KG1 (cell line): ENCODE results near the gene BRINP2.

Experiments
- DNase-seq: peaks from one replicate; lab custom pipeline; 2025; lab: John Stamatoyannopoulos, UW

BRINP2 gene

DNA sequence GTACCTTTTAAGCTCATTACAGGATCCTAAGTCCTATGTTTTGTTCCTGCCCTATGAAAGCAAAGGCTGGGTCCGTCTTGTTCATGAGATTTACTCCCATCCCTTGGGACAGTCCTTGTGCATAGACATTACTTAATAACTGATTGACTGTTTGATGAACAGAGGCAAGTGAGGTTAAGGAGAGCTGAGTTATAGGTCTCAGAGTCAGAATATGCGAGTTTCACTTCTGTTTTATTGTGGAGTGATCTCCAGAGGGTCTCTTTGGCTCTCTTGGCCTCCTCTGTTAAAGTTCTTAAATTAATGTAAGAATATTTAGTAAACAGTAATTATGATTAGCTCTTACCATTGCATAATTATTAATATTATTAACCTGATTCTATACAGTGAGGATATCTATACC, 52.6 kb downstream of the BRINP2 start:
- no peak for DNase-seq

DNA sequence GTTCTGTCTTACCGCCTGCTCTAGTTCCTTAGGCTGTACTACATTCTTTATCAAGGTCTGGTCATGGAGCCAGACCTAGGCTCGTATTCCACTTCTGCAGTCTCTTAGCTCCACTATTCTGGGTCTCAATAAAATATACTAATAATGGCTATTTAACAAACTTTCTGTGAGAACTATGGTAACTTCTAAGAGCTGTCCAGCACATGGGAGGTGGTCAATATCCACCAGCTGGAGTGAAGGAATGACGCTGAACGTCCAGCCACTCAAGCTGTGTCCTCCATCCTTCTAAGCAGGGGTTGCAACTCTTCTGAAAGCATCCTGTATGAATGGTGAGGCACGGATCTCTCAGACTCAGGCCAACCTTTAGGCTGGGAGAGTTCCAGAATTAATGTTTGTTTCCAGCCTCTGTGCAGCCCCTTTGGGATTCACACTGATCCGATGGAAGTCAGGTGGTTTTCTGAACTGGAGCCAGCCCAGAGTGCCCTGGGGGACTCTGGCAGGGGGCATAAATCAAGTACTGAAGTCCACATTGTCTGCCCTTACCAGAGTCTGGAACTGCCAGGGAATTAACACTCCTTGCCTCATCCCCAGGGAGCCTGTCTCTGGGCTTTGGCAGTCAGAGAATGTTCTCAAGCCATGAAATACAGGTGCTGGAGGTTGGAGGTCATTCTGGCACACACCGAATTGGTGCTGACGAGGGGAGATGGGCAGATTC, 57.4 kb downstream of the BRINP2 start:
- no peak for DNase-seq

DNA sequence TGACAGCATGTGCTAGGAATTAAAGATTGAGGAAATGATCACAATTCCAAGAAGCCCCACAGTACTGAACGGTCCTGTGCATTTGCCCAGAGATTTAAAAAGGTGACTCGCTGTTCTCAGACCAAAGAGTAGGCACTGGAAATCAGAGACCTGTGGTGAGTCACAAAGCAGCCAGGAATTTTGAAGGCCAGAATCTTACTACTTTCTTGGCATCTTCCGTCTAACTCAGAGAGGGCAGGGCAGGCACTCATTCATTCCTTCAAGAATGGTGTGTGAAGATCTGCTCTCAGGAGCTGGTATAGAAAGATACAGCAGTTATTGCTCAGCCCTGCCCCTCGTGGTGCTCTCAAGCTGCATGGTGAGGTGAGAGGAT, 57.9 kb downstream of the BRINP2 start:
- no peak for DNase-seq

DNA sequence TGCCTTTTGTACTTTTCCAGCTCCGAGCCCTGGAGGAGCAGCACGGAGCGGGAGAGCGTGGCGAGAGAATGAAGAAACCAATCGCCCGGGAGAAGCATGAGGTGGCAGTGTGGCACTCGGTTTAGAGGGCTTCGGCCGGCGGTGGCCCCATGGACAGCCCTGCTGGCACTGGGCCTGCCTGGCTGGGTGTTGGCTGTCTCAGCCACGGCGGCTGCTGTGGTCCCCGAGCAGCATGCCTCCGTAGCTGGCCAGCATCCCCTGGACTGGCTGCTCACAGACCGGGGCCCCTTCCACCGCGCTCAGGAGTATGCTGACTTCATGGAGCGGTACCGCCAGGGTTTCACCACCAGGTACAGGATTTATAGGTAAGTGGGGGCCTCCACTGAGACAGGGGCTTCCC, 59.0 kb downstream of the BRINP2 start:
- DNase-seq, result no peak

DNA sequence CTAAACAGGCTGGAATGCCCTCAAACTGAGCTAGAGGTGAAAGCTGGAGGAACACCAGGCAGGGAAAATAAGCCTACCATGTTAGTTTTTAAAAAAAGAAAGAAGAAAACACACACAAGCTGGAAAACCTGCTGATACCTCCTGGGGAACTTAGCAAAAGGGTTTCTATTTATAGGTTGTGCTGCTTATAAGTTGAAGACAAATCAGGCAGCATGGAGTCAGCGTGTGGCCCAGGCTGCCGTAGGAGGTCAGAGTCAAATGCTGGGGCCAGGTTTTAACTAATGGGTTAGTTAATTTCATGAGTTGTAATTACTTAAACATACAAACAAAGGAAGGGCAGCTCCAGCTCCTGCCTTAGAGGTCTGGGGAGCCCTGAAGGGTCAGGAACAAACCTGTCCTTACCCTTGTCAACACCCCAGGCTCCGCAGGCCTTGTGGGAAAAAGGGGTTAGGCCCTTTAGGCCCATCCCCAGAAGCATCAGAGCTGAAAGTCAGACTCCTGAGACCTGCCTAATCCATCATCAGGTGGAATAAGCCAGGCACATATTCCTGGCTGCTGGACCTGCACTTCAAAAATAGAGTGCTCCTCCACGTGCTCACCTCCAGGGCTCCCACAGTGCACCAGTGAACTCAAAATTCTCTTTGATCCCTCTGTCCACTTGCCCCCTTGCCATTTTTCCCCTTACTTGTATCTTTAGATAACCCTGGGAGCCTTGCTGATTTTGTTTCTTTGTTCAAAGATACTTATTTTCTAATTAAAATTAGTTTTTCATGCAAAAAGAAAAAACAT, 59.7 kb downstream of the BRINP2 start:
- DNase-seq, result no peak

DNA sequence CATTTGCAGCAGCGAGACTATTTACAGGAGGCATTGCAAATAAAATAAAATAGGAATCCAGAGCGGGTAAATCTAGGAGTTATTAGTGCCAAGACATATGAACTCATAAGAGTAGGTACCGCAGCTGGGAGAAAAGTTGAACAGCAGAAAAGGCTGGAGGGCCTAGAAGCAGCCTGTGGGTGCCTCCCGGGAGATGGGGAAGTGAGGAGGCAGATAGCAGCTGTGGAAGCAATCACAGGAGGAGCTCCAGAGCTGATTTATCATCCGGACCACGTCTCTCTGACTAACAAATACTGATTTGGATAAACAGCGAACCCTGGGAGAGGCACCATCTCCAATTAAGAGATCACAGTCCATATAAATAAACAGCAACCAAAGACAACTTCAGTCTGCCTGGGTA, 64.6 kb downstream of the BRINP2 start:
- DNase-seq, result no peak

DNA sequence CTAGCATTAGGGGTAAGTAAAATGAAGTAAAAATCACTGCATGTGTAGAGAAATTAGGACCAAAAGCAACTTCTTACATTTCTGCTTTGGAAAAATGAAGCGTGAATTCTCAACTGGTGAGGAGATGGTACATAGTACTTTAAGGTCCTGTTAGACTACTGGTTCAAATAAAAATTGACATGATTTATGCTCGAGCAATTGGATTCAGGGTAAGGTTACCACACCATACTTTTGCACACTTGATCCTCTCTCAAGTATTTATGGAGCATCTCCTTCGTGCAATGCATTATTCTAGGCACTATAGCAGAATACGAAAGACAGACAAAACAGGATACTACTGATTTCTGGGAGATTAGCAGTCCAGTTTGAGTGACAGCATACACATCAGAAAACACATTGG, 66.2 kb downstream of the BRINP2 start:
- no peak for DNase-seq

DNA sequence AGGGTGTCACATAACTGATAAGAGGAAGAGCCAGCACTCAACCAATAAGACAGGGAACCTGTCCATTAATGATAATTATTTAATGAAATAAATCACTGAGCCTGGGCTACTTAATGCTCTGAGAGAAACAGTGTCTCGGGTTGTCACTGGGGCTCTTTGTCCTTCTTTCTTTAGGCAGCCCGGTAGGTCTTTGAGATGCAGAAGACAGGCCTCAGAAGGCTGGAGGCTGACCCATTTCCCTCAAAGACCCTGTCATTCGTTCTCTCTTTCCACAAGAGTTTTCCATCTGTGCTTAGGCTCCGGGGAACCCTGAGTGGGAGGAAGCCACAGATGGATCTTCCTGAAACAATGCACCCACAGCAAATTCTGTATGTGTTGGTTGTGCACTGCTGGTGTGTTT, 68.2 kb downstream of the BRINP2 start:
- no peak for DNase-seq

DNA sequence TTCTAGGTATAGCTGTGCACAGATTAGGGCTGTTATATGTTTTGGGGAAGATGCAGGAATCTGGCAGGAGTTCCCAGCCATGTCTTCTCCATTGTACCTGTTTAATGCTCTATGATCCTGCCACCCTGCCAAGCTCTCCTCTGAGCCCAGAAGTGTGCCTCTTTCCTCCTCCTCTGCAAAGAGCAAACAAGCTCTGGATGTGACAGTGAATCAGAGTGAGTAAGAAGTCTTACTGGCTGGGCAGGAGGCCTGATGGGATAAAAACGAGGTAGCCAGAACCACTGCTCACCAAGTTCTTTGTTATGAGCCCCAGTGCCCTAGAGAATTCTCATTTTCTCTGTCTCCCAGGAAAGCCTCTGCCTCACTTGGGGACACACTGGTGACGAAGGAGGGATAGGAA, 69.0 kb downstream of the BRINP2 start:
- DNase-seq, result no peak

DNA sequence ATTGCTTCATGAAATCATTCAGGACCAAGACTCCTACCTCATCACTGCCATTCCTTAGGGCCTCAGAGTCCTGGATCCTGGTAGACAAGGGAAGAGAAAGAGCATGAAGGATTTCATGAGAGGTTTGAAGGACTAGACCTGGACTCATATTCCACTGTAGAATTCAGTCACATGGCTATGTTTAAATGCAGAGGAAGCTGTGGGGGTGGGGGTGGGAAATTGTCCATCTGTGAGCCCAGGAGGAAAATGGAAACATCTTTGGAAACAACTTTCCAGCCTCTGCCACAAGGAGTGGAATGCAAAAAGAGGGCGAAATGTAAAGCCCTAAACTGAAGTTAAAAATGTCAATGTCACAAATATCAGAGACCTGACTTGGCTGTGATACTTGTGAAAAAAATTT, 73.0 kb downstream of the BRINP2 start:
- no peak for DNase-seq

DNA sequence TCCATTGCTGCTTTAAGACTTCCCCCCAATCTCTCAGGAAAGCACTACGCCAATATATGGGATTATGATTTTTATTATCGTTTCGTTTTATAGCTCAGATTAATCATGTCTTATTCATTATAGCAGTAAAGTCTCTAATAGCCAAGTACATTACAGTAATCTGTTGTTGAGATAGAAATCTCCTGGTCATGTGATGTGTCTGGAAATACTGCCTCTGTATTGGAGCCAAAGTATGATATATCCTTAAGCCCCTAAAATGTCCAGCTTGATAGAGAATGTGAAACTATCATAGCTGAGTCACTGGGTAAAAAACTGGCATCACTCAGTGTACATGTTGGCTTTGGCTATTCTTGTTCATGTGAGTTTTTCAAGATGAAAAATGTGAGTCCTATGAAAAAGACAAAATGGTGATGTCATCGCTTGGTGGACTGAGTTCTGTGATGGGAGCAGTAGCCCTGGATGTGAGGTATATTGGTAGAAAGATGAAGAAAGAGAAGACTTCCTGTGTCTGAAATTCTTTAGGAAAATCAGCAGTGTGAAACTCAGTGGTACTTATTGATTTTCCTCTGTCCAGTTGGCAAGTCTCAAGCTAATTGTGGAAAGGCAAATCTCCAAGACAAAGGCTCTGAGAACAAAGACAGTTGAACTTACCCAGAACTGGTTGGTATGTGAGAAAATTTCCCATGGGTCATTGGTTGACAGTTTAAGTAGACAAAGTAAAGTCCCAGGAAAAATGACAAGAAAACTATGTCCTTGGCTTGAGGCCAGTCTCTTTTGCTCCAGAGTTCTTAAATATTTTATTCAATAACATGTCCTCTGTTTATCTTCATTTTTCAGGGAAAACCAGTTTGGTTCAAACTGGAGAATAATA, 76.2 kb downstream of the BRINP2 start:
- no peak for DNase-seq

DNA sequence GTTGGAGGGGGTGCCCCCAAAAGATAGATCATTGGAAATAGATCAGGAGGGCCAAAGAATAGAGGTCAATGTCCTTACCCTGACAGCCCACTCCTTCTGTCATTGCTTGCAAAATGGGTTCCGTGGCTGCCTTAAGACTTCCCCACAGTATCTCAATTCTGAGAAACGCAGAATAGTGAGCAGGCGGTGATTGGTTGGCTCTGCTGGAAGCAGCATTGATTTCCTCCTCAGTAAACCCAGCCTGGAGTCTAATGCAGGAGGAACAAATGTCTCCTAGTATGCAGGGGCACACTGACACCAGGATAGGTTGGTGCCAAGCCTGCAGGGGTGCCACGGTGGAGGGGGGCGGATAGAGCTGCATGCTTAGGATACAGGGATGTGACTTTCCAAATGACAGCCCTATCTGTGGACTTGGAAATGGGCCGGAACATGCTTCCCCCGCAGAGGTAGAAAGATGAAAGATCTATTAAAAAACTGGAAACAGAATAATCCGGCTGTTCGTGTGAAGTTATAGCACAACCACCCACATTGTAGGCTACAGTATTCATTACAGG, 76.9 kb downstream of the BRINP2 start:
- no peak for DNase-seq

DNA sequence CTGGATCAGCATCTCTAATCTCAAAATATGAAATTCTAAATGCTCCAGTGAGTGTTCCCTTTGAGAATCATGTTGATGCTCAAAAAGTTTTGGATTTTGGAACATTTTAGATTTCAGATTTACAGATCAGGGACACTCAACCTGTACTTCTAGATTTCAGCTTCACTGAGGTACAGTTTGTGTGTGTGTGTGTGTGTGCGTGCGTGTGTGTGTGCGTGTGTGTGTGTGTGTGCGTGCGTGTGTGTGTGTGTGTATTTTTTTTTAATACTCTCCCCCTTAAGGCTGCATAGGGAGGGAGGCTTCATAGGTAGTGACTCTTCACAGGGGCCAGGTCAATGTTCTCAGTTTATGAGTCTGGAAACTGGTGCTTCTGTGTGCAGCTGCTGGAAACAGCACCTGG, 77.5 kb downstream of the BRINP2 start:
- no peak for DNase-seq

DNA sequence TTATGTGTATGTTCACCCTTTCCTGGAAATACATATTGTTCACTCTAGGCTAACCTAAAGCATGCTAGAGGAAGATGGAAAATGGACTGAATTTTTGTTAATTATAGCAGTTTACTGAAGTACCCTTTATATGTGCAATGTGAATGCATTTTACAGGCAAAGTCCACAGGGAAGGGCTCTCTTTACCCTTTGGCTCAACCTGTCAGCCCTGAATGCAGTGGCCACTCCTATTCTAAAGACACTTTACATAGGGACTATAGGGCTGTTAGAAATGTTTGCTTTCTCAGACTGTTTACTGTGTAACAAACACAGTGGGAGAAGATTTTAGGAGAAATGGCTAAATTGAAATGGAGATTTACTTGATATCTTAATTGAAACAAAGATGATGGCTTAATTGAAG, 78.5 kb downstream of the BRINP2 start:
- DNase-seq, result no peak

DNA sequence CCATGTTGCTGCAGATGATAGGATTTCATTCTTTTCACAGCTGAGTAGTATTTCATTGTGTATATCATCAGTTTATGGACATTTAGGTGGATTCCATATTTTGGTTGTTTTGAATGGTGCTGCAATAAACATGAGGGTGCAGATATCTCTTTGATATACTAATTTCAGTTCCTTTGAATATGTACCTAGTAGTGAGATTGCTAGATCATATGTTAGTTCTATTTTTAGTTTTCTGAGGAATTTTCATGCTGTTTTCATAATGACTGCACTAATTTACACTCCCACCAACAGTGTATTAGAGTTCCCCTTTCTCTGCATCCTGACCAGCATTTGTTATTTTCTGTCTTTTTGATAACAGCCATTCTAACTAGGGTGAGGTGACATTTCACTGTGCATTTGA, 82.1 kb downstream of the BRINP2 start:
- no peak for DNase-seq

DNA sequence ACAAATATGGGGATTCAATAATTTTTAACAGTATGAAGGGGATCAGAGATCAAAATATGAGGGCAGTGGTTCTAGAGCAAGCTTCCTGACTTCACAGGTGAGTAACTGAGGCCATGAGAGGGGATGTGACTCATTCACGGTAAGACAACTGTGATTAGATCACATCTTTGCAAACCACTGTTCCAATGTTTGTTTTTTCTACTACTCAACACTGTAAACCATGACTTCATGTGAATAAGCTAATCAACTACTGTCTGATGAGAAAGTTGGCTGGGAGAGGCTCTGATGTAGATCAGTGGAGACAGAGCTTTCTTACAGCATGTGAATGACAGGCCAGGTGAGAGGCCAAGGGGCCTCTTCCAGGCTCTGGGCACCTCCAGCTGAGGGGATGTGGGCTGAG, 84.7 kb downstream of the BRINP2 start:
- DNase-seq, result no peak

DNA sequence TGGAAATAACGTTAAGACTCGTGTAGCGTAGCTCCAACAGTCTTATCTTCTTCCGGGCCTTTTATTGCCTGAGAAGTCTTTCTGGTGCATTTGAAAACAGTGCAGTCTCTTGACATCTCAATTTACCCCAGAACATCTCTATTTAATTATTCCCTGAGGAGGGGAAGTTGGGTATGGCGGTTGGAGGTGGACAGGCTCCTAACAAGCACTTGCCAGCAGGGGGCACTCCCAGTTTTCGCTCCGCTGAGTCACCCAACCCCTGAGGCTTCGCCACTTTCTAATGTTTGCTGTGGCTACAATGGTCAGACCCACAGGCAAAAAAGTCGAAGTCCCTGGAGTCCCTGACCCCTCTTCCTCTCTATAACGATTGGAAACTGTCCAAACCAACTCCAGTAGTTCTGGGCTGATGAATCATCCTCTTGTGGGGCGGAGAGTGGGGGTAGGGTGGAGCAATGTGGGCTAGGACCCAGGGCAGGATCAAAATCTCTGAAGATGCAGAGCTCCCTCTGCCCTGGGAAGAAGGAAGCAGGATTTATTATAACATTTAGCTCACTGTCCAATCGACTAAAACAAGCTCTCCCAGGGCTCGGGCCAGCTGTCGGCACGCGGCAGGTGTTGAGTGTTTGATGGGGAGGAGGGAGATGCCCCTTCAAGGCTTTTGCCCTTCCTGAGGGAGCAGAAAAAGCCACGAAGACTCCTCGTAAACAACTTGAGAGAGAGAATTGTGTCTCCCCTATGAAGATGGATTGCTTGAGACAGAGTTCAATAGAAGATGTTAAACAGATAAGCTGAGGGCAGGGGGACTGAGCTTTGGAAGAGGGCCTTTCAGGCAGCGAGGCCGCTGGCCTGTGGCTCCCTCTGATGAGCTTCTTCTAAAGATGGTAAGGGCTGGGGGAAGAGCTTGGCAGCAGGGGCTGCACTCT, 85.7 kb downstream of the BRINP2 start:
- DNase-seq, result no peak

DNA sequence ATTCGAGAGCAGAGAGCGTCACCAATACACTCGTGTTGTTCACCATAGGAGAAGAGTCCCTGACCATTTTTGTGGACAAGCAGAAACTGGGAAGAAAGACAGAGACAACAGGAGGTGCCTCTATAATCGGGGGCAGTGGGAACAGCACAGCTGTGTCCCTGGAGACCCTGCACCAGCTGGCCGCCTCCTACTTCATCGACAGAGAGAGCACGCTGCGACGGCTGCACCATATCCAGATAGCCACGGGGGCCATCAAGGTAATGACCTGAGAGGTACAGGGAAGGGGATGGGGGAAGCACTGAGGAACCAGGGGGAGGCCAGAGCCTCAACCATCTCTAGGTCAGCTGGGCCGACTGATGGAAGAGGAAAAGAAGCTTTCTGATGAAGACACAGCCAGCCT, 86.4 kb downstream of the BRINP2 start:
- DNase-seq, result no peak

DNA sequence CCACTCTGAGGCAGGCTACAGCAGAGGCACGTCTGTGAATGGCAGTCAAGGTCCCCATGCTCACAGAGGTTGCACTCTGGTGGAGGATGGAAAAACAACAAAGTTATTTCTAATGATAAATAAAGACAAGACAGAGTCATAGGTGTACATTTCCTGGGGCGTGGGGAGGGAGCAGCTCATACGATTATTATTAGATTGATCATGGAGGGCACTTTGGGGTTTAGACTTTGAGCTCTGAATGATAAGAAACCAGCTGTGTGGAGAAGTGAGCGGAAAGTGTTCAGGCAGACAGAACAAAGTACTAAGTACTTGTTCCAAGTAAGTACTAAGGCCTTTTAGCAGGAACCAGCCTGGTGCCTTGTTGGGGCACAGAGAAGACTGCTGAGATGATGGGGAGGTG, 86.8 kb downstream of the BRINP2 start:
- DNase-seq, result no peak

DNA sequence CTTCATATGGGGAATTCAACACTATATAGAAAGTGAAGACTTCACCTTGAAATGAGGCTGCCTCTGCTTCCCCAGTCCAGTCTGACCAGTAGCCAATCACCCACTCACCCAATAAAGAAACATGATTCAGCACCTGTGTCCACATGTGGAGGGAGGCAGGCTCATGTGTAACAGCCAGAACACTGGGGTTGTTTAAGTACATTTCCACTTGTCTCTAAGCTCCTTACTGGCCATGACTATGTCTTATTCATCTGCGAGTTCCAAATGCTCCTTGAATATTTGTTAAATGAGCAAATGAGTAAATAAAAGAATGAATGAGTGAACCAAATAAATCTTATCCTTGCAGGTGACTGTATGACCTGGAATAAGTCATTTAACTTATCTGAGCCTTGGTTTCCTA, 100.1 kb downstream of the BRINP2 start:
- no peak for DNase-seq

DNA sequence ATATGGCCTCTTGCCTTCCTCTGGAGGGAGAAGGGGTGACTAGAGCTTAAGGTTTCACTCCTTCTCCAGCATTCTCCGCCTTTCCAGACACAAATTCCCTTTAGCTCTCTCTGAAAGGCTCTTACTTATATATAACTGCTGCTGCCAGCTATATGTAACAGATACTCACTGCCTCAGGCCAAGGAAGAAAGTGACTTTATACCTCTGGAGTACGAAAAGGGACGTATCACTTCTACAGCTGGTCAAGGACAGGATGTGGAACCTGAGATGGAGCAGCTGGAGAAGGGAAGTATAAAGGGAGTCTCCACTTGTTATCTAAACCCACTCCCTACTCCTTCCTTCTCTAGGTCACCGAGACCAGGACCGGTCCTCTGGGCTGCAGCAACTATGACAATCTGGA, 102.4 kb downstream of the BRINP2 start:
- DNase-seq, result no peak
